ENCODE results near the gene CHIC2. TPM values are rescaled to one million over a fixed set of nuclear protein-coding genes. Genes with fewer than 3 reads are reported as not detected.

Gene CHIC2
- total RNA-seq, 1 experiment from 2014 or later = 10.8 TPM

GRCh38 chr4:54062392-54062791 lies 2.0 kb downstream of the CHIC2 start:
- ATAC-seq = no peak
- Histone ChIP-seq H3K27ac (ENCODE audit: low read depth, low read length) (no peak overlapping the region), H3K4me3 (replicated peaks in 1 of 2; ENCODE audit: low read depth in 1 of 2, low read length in 2 of 2) (peak overlapping the region in 1 of 2 experiments; percentile 93; a peak in 1 of 4 replicates), H4K20me1 (ENCODE audit: insufficient read depth) (0 out of 2 replicates have a peak, but pooled peaks cover under 1% of the 10 kb centered on the region), H3K4me1 (ENCODE audit: control insufficient read depth in 1 of 2, insufficient read depth in 2 of 2, low read length in 2 of 2) (peaks cover 12 to 29% of the 10 kb centered on the region in 2 experiments), H3K9ac (ENCODE audit: low read length) (peak overlapping the region; percentile 87; the same call in 1 of the 2 replicates), H3K9me3 (ENCODE audit: control insufficient read depth in 1 of 2, insufficient read depth in 1 of 2, low read depth in 1 of 2, low read length in 2 of 2) (no peaks in the 10 kb centered on the region), H3K79me2 (ENCODE audit: insufficient read depth, low read length) (peaks cover 67% of the 10 kb centered on the region), H3K27me3 (ENCODE audit: insufficient read depth, low read length) (no peaks in the 10 kb centered on the region), H2AFZ (ENCODE audit: low read depth, low read length, poor library complexity, severe bottlenecking) (no peak overlapping the region), H3K4me2 (ENCODE audit: low read length) (peak overlapping the region; percentile 92), H3K9me2 (ENCODE audit: insufficient read depth) (no peaks in the 10 kb centered on the region), H3K36me3 (ENCODE audit: control insufficient read depth in 1 of 2, insufficient read depth in 2 of 2, low read length in 2 of 2) (no peaks in the 10 kb centered on the region)
- no peak for DNase-seq (ENCODE audit: low read depth, low spot score)
- RAD21 ChIA-PET (ENCODE audit: low non-redundant PET in 1 of 2, low total read pairs in 2 of 2, uncharacterized antibody in 2 of 2, unreplicated experiment in 2 of 2) = no interaction called here
- no TSS peak for BruUV-seq (replicated peaks)
- TF ChIP-seq ZBTB33 (IDR thresholded peaks at IDR 0.05; ENCODE audit: extremely low read depth, insufficient replicate concordance, low read length) (no peak), SRF (IDR thresholded peaks at IDR 0.05; ENCODE audit: low read depth) (no peak), ATF3 (IDR thresholded peaks at IDR 0.05) (no peak), POLR2A (IDR thresholded peaks at IDR 0.05; ENCODE audit: borderline replicate concordance, extremely low read depth, insufficient read depth, insufficient read length) (no peak)
- POLR2A ChIA-PET = no interaction called here
- intact Hi-C loops (cut with micrococcal nuclease) = no loop called here
- CTCF ChIA-PET = no interaction called here

GRCh38 chr4:54061873-54062272 lies 2.5 kb downstream of the CHIC2 start:
- H3K9me2 ChIP-seq (ENCODE audit: insufficient read depth) = no peaks in the 10 kb centered on the region
- ChIA-PET CTCF (no interaction called here), POLR2A (no interaction called here), RAD21 (ENCODE audit: low non-redundant PET in 1 of 2, low total read pairs in 2 of 2, uncharacterized antibody in 2 of 2, unreplicated experiment in 2 of 2) (no interaction called here)
- intact Hi-C loops (cut with micrococcal nuclease) = no loop called here
- H3K9ac ChIP-seq (ENCODE audit: low read length) = no peak overlapping the region
- no TSS peak for BruUV-seq (replicated peaks)
- DNase-seq (ENCODE audit: low read depth, low spot score) (no peak), ATAC-seq (no peak)
- H3K9me3 ChIP-seq (ENCODE audit: control insufficient read depth in 1 of 2, insufficient read depth in 1 of 2, low read depth in 1 of 2, low read length in 2 of 2) = no peaks in the 10 kb centered on the region
- H3K79me2 ChIP-seq (ENCODE audit: insufficient read depth, low read length) = peaks cover 73% of the 10 kb centered on the region
- H3K36me3 ChIP-seq (ENCODE audit: control insufficient read depth in 1 of 2, insufficient read depth in 2 of 2, low read length in 2 of 2) = no peaks in the 10 kb centered on the region
- peaks cover 8 to 24% of the 10 kb centered on the region in 2 experiments for H3K4me1 ChIP-seq (ENCODE audit: control insufficient read depth in 1 of 2, insufficient read depth in 2 of 2, low read length in 2 of 2)
- H4K20me1 ChIP-seq (ENCODE audit: insufficient read depth) = 0 out of 2 replicates have a peak, but pooled peaks cover 4% of the 10 kb centered on the region
- H3K4me2 ChIP-seq (ENCODE audit: low read length) = no peak overlapping the region
- no peak overlapping the region for H3K4me3 ChIP-seq (replicated peaks in 1 of 2; ENCODE audit: low read depth in 1 of 2, low read length in 2 of 2)
- no peak overlapping the region for H3K27ac ChIP-seq (ENCODE audit: low read depth, low read length)
- no peak overlapping the region for H2AFZ ChIP-seq (ENCODE audit: low read depth, low read length, poor library complexity, severe bottlenecking)
- H3K27me3 ChIP-seq (ENCODE audit: insufficient read depth, low read length) = no peaks in the 10 kb centered on the region
- TF ChIP-seq ELF1 (IDR thresholded peaks at IDR 0.05; ENCODE audit: borderline replicate concordance, low read depth) (no peak), SIN3A (IDR thresholded peaks at IDR 0.05; ENCODE audit: low read depth) (no peak), EGR1 (IDR thresholded peaks at IDR 0.05; ENCODE audit: low read depth) (no peak), ZBTB33 (IDR thresholded peaks at IDR 0.05; ENCODE audit: extremely low read depth, insufficient replicate concordance, low read length) (no peak), MAX (IDR thresholded peaks at IDR 0.05) (no peak), RAD21 (IDR thresholded peaks at IDR 0.05; ENCODE audit: low read depth) (no peak), YY1 (IDR thresholded peaks at IDR 0.05; ENCODE audit: extremely low read depth, insufficient replicate concordance, low read depth, low read length) (no peak), REST (IDR thresholded peaks at IDR 0.05; ENCODE audit: low read depth) (no peak), CBX3 (IDR thresholded peaks at IDR 0.05; ENCODE audit: low read depth) (no peak), CEBPB (IDR thresholded peaks at IDR 0.05; ENCODE audit: low read depth) (no peak)
